ENCODE measurements around the gene MAMDC2. TPM values are rescaled to one million over a fixed set of nuclear protein-coding genes. Genes with fewer than 3 reads are reported as not detected.
A peak's percentile ranks its signal among the peaks of the same experiment; 100 is the strongest.

MAMDC2 gene
- total and polyA plus RNA-seq, 8 donors: 6.1 to 23.6 (median 7.6) TPM

GRCh38 chr9:70123695-70124094 lies 80.0 kb downstream of the MAMDC2 start:
- DNase-seq (no peak), ATAC-seq (no peak)
- no peak overlapping the region for H3K27ac ChIP-seq
- no peaks in the 10 kb centered on the region for H3K36me3 ChIP-seq
- no peaks in the 10 kb centered on the region for H3K9me3 ChIP-seq
- no peak overlapping the region for H3K4me3 ChIP-seq
- no peak for TF ChIP-seq CTCF (IDR thresholded peaks at IDR 0.05)
- no peaks in the 10 kb centered on the region for H3K27me3 ChIP-seq
- intact Hi-C loops (cut with DNase I): no loop called here
- peaks cover 0 to 12% of the 10 kb centered on the region in 2 donors for H3K4me1 ChIP-seq

- H3K4me3 ChIP-seq: no peak overlapping the region
- intact Hi-C loops (cut with DNase I): no loop called here
- DNase-seq (no peak), ATAC-seq (no peak)
- H3K9me3 ChIP-seq: no peaks in the 10 kb centered on the region
- TF ChIP-seq CTCF (IDR thresholded peaks at IDR 0.05): no peak
- H3K27ac ChIP-seq: no peak overlapping the region
- peaks cover 0 to 12% of the 10 kb centered on the region in 2 donors for H3K4me1 ChIP-seq
- H3K27me3 ChIP-seq: no peaks in the 10 kb centered on the region
- no peaks in the 10 kb centered on the region for H3K36me3 ChIP-seq
These were observed 82.1 kb downstream of the MAMDC2 start for GRCh38 chr9:70125621-70126263.

GRCh38 chr9:70127036-70127435 lies 83.4 kb downstream of the MAMDC2 start:
- peak overlapping the region in 1 of 2 donors; percentile 20 for H3K27ac ChIP-seq
- H3K9me3 ChIP-seq: no peaks in the 10 kb centered on the region
- DNase-seq (no peak), ATAC-seq (no peak)
- H3K4me1 ChIP-seq: peaks cover 0 to 4% of the 10 kb centered on the region in 2 donors
- intact Hi-C loops (cut with DNase I): no loop called here
- H3K4me3 ChIP-seq: no peak overlapping the region
- H3K36me3 ChIP-seq: no peaks in the 10 kb centered on the region
- no peaks in the 10 kb centered on the region for H3K27me3 ChIP-seq
- no peak for TF ChIP-seq CTCF (IDR thresholded peaks at IDR 0.05)

GRCh38 chr9:70127540-70128416 lies 84.1 kb downstream of the MAMDC2 start:
- Histone ChIP-seq H3K4me3 (no peak overlapping the region), H3K9me3 (no peaks in the 10 kb centered on the region), H3K4me1 (peaks cover 0 to 4% of the 10 kb centered on the region in 2 donors), H3K36me3 (no peaks in the 10 kb centered on the region), H3K27me3 (no peaks in the 10 kb centered on the region), H3K27ac (peak overlapping the region in 1 of 2 donors; percentile 19)
- intact Hi-C loops (cut with DNase I): no loop called here
- TF ChIP-seq CTCF (IDR thresholded peaks at IDR 0.05): no peak
- no peak for DNase-seq
- ATAC-seq: peak; percentile 77

GRCh38 chr9:70130266-70130665 lies 86.6 kb downstream of the MAMDC2 start:
- Histone ChIP-seq H3K9me3 (no peaks in the 10 kb centered on the region), H3K27ac (no peak overlapping the region), H3K4me3 (no peak overlapping the region), H3K27me3 (no peaks in the 10 kb centered on the region), H3K36me3 (no peaks in the 10 kb centered on the region), H3K4me1 (peaks cover 0 to 4% of the 10 kb centered on the region in 2 donors)
- no peak for DNase-seq
- intact Hi-C loops (cut with DNase I): no loop called here
- no peak for TF ChIP-seq CTCF (IDR thresholded peaks at IDR 0.05)
- ATAC-seq: peak; percentile 25

Data from left lung (tissue), 10 donors.